ENCODE results near the gene SLC37A1.

Gene SLC37A1

GRCh38 chr21:42594616-42595282, 81.1 kb downstream of the SLC37A1 start:
- no peak for TF ChIP-seq CTCF (IDR thresholded peaks at IDR 0.05; ENCODE audit: low read length, missing control alignments)
- no peak overlapping the region for H3K4me3 ChIP-seq (replicated peaks; ENCODE audit: low read depth, low read length)
- no peak for DNase-seq (ENCODE audit: low read depth)

GRCh38 chr21:42595283-42596187, 81.9 kb downstream of the SLC37A1 start:
- TF ChIP-seq CTCF (IDR thresholded peaks at IDR 0.05; ENCODE audit: low read length, missing control alignments): no peak
- no peak for DNase-seq (ENCODE audit: low read depth)
- H3K4me3 ChIP-seq (replicated peaks; ENCODE audit: low read depth, low read length): no peak overlapping the region

- no peak for TF ChIP-seq CTCF (IDR thresholded peaks at IDR 0.05; ENCODE audit: low read length, missing control alignments)
- DNase-seq (ENCODE audit: low read depth): no peak
- H3K4me3 ChIP-seq (replicated peaks; ENCODE audit: low read depth, low read length): no peak overlapping the region
Measured at GRCh38 chr21:42596657-42597056, 83.0 kb downstream of the SLC37A1 start.

GRCh38 chr21:42597487-42598158, 84.0 kb downstream of the SLC37A1 start:
- no peak for TF ChIP-seq CTCF (IDR thresholded peaks at IDR 0.05; ENCODE audit: low read length, missing control alignments)
- H3K4me3 ChIP-seq (replicated peaks; ENCODE audit: low read depth, low read length): no peak overlapping the region
- no peak for DNase-seq (ENCODE audit: low read depth)

GRCh38 chr21:42598159-42598735, 84.6 kb downstream of the SLC37A1 start:
- H3K4me3 ChIP-seq (replicated peaks; ENCODE audit: low read depth, low read length): no peak overlapping the region
- DNase-seq (ENCODE audit: low read depth): no peak
- TF ChIP-seq CTCF (IDR thresholded peaks at IDR 0.05; ENCODE audit: low read length, missing control alignments): no peak

GRCh38 chr21:42599486-42599885, 85.8 kb downstream of the SLC37A1 start:
- no peak overlapping the region for H3K4me3 ChIP-seq (replicated peaks; ENCODE audit: low read depth, low read length)
- no peak for DNase-seq (ENCODE audit: low read depth)
- TF ChIP-seq CTCF (IDR thresholded peaks at IDR 0.05; ENCODE audit: low read length, missing control alignments): no peak

Measured in fibroblast of pulmonary artery (primary cell).